Cortex of kidney (tissue), 1 donor: ENCODE data around the gene SUN3.
"Not testable (repeated sequence)": the region's sequence is repeated elsewhere in the genome, so short reads cannot be mapped to it uniquely, and the experiment has no call there.

Source experiments
- DNase-seq: peaks from one replicate; lab custom pipeline; 2025; lab: John Stamatoyannopoulos, UW

The SUN3 gene

GRCh38 chr7:47943676-47944474 is 85.0 kb downstream of the SUN3 start:
- DNase-seq = no peak

- DNase-seq = not testable (repeated sequence)
These were observed 86.3 kb downstream of the SUN3 start for GRCh38 chr7:47942651-47943050.

GRCh38 chr7:47942132-47942531 is 86.8 kb downstream of the SUN3 start:
- no peak for DNase-seq

GRCh38 chr7:47941136-47941844 is 87.6 kb downstream of the SUN3 start:
- DNase-seq = no peak

- no peak for DNase-seq
These were observed 88.6 kb downstream of the SUN3 start for GRCh38 chr7:47940088-47941013.

GRCh38 chr7:47939425-47940036 is 89.4 kb downstream of the SUN3 start:
- DNase-seq = no peak

- no peak for DNase-seq
These were observed 90.2 kb downstream of the SUN3 start for GRCh38 chr7:47938574-47939165.

- DNase-seq = no peak
These were observed 91.0 kb downstream of the SUN3 start for GRCh38 chr7:47937711-47938573.
